Nephron (organoid): ENCODE results near the gene PLN.

Experiments used
- H3K27ac Mint-ChIP-seq, 3 experiments: 2 replicates each; pipeline ENCODE4 v1.8.0; 2020; ENCODE audit warnings: mixed read lengths in 3 of 3, mild to moderate bottlenecking in 2 of 3, moderate library complexity in 1 of 3
- H3K27me3 Mint-ChIP-seq: 2 replicates; pipeline ENCODE4 v1.8.0; 2021; ENCODE audit warnings: low read depth, mild to moderate bottlenecking, moderate library complexity, mixed read lengths
- H3K36me3 Mint-ChIP-seq: 2 replicates; pipeline ENCODE4 v1.8.0; 2020; ENCODE audit warnings: low read depth, mixed read lengths
- H3K4me1 Mint-ChIP-seq: 2 replicates; pipeline ENCODE4 v1.8.0; 2020; ENCODE audit warnings: mixed read lengths
- H3K4me3 Mint-ChIP-seq, 3 experiments: 2 replicates each; pipeline ENCODE4 v1.8.0; 2020; ENCODE audit warnings: mild to moderate bottlenecking in 3 of 3, mixed read lengths in 3 of 3, moderate library complexity in 2 of 3
- H3K9me3 Mint-ChIP-seq: 2 replicates; pipeline ENCODE4 v1.8.0; 2020; ENCODE audit warnings: mixed read lengths
- TF ChIP-seq, protein P1 (sequence below), 3 experiments: fragments of 200-600 bp; sonication (generic); IDR thresholded peaks; one replicate each; pipeline ENCODE4 v1.5.0; 2021; ENCODE audit warnings: antibody characterized with exemption in 3 of 3; ENCODE audit not compliant: unreplicated experiment in 3 of 3

Gene PLN

DNA sequence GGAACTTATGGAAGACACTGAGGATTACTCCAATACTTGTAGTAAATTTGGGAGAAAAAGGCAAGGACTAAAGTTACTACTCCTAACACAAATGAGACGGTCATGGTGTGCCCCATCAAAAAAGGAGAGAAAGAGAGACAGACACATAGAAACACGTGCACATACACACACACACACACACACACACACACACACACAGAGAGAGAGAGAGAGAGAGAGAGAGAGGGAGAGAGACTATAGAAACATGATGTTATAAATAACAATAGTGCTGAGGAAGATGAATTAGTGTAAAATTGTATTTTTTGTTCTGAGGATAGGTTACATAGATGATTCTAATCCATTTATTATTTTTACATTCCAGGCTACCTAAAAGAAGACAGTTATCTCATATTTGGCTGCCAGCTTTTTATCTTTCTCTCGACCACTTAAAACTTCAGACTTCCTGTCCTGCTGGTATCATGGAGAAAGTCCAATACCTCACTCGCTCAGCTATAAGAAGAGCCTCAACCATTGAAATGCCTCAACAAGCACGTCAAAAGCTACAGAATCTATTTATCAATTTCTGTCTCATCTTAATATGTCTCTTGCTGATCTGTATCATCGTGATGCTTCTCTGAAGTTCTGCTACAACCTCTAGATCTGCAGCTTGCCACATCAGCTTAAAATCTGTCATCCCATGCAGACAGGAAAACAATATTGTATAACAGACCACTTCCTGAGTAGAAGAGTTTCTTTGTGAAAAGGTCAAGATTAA is 10.5 kb downstream of the PLN start:
- Mint-ChIP-seq H3K27me3 (no peaks in the 10 kb centered on the region), H3K4me1 (peaks cover 18% of the 10 kb centered on the region), H3K4me3 (no peak overlapping the region), H3K9me3 (no peaks in the 10 kb centered on the region), H3K27ac (peak overlapping the region; percentile 61 to 90 (median 81)), H3K36me3 (peaks cover 12% of the 10 kb centered on the region)
- TF ChIP-seq, protein P1, sequence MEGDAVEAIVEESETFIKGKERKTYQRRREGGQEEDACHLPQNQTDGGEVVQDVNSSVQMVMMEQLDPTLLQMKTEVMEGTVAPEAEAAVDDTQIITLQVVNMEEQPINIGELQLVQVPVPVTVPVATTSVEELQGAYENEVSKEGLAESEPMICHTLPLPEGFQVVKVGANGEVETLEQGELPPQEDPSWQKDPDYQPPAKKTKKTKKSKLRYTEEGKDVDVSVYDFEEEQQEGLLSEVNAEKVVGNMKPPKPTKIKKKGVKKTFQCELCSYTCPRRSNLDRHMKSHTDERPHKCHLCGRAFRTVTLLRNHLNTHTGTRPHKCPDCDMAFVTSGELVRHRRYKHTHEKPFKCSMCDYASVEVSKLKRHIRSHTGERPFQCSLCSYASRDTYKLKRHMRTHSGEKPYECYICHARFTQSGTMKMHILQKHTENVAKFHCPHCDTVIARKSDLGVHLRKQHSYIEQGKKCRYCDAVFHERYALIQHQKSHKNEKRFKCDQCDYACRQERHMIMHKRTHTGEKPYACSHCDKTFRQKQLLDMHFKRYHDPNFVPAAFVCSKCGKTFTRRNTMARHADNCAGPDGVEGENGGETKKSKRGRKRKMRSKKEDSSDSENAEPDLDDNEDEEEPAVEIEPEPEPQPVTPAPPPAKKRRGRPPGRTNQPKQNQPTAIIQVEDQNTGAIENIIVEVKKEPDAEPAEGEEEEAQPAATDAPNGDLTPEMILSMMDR (IDR thresholded peaks at IDR 0.05; ENCODE audit: unreplicated experiment in 3 of 3): no peak

DNA sequence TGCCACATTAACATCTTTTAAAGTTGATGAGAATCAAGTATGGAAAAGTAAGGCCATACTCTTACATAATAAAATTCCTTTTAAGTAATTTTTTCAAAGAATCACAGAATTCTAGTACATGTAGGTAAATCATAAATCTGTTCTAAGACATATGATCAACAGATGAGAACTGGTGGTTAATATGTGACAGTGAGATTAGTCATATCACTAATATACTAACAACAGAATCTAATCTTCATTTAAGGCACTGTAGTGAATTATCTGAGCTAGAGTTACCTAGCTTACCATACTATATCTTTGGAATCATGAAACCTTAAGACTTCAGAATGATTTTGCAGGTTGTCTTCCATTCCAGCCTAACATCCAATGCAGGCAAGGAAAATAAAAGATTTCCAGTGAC is 11.6 kb downstream of the PLN start:
- no peaks in the 10 kb centered on the region for H3K27me3 Mint-ChIP-seq
- peaks cover 9% of the 10 kb centered on the region for H3K36me3 Mint-ChIP-seq
- H3K9me3 Mint-ChIP-seq: no peaks in the 10 kb centered on the region
- no peak overlapping the region for H3K4me3 Mint-ChIP-seq
- peaks cover 23% of the 10 kb centered on the region for H3K4me1 Mint-ChIP-seq
- peak overlapping the region in 1 of 3 experiments; percentile 90 for H3K27ac Mint-ChIP-seq
- TF ChIP-seq, protein P1 (IDR thresholded peaks at IDR 0.05; ENCODE audit: unreplicated experiment in 3 of 3): no peak

DNA sequence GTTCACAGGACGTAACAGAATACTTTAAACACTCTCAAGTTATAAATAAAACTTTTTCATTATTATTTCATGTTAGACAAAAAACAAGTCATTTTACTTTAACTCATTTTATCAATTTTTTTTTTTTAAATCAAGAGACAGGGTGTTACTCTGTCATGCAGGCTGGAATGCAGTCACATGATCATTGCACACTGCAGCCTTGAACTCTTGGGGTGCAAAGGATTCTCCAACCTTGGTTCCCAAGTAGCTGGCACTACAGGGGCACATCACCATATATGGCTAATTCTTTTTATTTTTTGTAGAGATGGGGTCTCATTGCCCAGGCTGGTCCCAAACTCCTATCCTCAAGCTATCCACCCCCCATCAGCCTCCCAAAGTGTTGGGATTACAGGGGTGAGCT is 14.2 kb downstream of the PLN start:
- TF ChIP-seq, protein P1 (IDR thresholded peaks at IDR 0.05; ENCODE audit: unreplicated experiment in 3 of 3): no peak
- Mint-ChIP-seq H3K4me1 (peaks cover 23% of the 10 kb centered on the region), H3K27me3 (no peaks in the 10 kb centered on the region), H3K4me3 (no peak overlapping the region), H3K36me3 (no peaks in the 10 kb centered on the region), H3K27ac (peak overlapping the region in 1 of 3 experiments; percentile 84), H3K9me3 (no peaks in the 10 kb centered on the region)

DNA sequence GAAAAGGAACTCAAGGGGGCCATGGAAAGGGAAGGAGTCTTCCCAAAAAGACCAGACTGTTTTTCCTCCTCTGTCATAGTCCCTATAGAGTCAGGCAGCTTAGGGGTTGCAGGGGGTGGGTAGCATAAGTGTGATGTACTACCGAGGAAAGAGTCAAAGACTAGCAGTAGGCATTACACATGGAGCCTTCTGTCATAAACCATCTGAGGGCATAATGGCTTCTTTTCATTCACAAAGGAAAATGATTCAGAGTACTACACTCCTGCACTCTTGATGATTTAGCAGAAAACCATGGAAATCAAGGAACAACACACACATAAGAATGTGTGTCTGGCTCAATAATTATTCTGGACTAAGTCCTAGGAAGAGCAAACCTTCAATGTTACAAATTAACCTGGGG is 14.9 kb downstream of the PLN start:
- no peaks in the 10 kb centered on the region for H3K27me3 Mint-ChIP-seq
- H3K36me3 Mint-ChIP-seq: no peaks in the 10 kb centered on the region
- peak overlapping the region; percentile 41 to 84 (median 71) for H3K27ac Mint-ChIP-seq
- TF ChIP-seq, protein P1 (IDR thresholded peaks at IDR 0.05; ENCODE audit: unreplicated experiment in 3 of 3): no peak
- no peaks in the 10 kb centered on the region for H3K9me3 Mint-ChIP-seq
- no peak overlapping the region for H3K4me3 Mint-ChIP-seq
- H3K4me1 Mint-ChIP-seq: peaks cover 23% of the 10 kb centered on the region

DNA sequence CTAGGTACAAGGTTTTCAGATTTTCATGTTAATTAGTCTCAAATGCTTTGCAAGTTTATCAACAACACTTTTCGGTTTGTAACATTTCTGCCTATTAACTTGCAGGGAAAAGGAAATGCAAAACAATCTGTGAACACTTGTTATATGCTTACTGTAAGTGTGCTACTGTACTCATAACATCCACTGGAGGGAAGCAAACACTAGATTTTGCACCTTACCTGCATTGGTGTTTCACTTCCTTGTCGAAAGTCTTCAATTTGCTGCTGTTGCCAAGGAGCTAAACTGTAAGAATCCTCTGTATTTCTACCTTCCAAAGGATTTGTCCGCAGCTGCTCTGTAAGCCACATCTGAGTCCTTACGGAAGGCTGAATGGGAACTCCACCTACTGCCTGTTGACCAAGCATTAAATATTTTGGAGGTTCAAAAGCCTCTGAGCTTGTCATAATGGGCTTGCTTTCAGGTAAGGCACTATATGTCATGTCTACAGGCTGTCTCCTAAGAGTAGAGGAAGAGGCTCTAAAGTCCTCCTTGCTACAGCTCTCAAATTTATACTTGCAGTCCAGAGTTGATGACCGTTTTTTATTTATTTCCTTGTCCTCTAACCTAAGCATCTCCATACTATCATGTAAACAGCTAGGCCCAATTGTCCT is 17.3 kb downstream of the PLN start:
- H3K27ac Mint-ChIP-seq: no peak overlapping the region
- no peak overlapping the region for H3K4me3 Mint-ChIP-seq
- no peaks in the 10 kb centered on the region for H3K9me3 Mint-ChIP-seq
- TF ChIP-seq, protein P1 (IDR thresholded peaks at IDR 0.05; ENCODE audit: unreplicated experiment in 3 of 3): peak; percentile 57 to 59 (median 57)
- no peaks in the 10 kb centered on the region for H3K36me3 Mint-ChIP-seq
- H3K27me3 Mint-ChIP-seq: no peaks in the 10 kb centered on the region
- H3K4me1 Mint-ChIP-seq: peaks cover 13% of the 10 kb centered on the region
